ENCODE data around the gene COX6B1. TPM values are rescaled to one million over a fixed set of nuclear protein-coding genes. Genes with fewer than 3 reads are reported as not detected.

COX6B1 gene
- total and polyA plus RNA-seq, 2 of the 8 experiments (the other 6 are each of a cell fraction or from before 2014, with no cell fraction given): 437 to 1,052 TPM

DNA sequence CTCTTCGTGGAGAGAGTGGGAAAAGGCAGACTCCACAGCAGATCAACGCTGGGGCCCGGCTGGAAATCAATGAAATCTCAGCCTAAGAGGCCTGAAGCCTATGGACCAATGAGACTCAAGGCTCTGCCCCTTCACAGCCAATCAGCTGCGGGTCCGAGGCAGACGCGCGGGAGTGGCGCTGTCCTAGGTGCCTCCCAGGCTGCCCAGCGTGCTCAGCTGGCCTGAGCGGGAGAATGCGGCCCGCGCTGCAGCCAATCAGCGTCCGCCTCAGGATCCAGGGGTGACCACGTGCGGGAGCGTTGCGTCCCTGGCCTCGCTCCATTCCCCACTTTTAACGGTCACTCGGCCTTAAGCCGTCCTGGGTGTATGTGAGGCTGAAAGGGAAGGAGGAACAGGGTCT, 56.1 kb downstream of the COX6B1 start, which contains the start of gene ZBTB32 (continued):
- TF ChIP-seq CHD7 (IDR thresholded peaks at IDR 0.05; ENCODE audit: insufficient replicate concordance, low read length) (no peak), TBP (IDR thresholded peaks at IDR 0.05; ENCODE audit: low read depth, low read length) (no peak), CBX5 (IDR thresholded peaks at IDR 0.05; ENCODE audit: low read depth, low read length) (no peak), HDAC2 (IDR thresholded peaks at IDR 0.05; ENCODE audit: borderline replicate concordance in 1 of 2, low read depth in 2 of 2, low read length in 2 of 2) (0 out of 4 replicates have a peak, but pooled peaks of 1 of the 2 experiments have one; percentile 79), SIN3A (conservative IDR thresholded peaks at IDR 0.05 in 1 of 2, IDR thresholded peaks at IDR 0.05 in 1 of 2; ENCODE audit: low read depth in 1 of 2, low read length in 2 of 2) (peak in 1 of 2 experiments; percentile 84; a peak in 2 of 4 replicates), SP2 (IDR thresholded peaks at IDR 0.05; ENCODE audit: low read length) (no peak), NANOG (IDR thresholded peaks at IDR 0.05; ENCODE audit: insufficient read depth, low read depth, low read length, poor library complexity, severe bottlenecking) (no peak), KDM1A (IDR thresholded peaks at IDR 0.05; ENCODE audit: borderline replicate concordance, low read length) (no peak), ASH2L (IDR thresholded peaks at IDR 0.05; ENCODE audit: low read length) (no peak), EP300 (IDR thresholded peaks at IDR 0.05; ENCODE audit: borderline replicate concordance in 1 of 2, low read depth in 2 of 2, low read length in 2 of 2) (no peak)
